ENCODE measurements around the gene MYBPHL.

DNA sequence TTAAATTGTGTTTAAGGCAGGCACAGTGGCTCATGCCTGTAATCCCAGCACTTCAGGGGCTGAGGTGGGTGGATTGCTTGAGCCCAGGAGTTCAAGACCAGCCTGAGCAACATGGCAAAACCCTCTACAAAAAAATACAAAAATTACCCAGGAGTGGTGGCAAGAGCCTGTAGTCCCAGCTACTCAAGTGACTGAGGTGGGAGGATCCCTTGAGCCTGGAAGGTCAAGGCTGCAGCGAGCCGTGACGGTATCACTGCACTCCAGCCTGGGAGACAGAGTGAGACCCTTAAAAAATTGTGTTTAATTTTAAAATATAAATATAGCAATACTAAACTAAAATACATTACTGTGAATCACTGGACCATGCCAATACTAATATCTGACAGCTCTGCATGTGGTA is 48.1 kb upstream of the MYBPHL start:
- TF ChIP-seq EP300 (IDR thresholded peaks at IDR 0.05; ENCODE audit: borderline replicate concordance in 1 of 2, low read depth in 1 of 2, low read length in 1 of 2), result no peak
- TF ChIP-seq GABPA (IDR thresholded peaks at IDR 0.05; ENCODE audit: low read depth), result no peak
- TF ChIP-seq, protein P1, sequence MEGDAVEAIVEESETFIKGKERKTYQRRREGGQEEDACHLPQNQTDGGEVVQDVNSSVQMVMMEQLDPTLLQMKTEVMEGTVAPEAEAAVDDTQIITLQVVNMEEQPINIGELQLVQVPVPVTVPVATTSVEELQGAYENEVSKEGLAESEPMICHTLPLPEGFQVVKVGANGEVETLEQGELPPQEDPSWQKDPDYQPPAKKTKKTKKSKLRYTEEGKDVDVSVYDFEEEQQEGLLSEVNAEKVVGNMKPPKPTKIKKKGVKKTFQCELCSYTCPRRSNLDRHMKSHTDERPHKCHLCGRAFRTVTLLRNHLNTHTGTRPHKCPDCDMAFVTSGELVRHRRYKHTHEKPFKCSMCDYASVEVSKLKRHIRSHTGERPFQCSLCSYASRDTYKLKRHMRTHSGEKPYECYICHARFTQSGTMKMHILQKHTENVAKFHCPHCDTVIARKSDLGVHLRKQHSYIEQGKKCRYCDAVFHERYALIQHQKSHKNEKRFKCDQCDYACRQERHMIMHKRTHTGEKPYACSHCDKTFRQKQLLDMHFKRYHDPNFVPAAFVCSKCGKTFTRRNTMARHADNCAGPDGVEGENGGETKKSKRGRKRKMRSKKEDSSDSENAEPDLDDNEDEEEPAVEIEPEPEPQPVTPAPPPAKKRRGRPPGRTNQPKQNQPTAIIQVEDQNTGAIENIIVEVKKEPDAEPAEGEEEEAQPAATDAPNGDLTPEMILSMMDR (IDR thresholded peaks at IDR 0.05), result no peak
